SK-N-MC (cell line): ENCODE data around the gene RAB39B.

Experiments
- EZH2 ChIP-seq: fragments of 200-600 bp; sonication (generic); IDR thresholded peaks from one replicate; pipeline ENCODE4 v1.6.1; 2017; ENCODE audit warnings: antibody characterized with exemption
- FOXP2 ChIP-seq: optimal IDR thresholded peaks from 2 replicates; pipeline ENCODE3; 2011; ENCODE audit warnings: mild to moderate bottlenecking, moderate library complexity; ENCODE audit not compliant: insufficient read depth; ENCODE audit errors: extremely low read length, control extremely low read depth
- POLR2AphosphoS5 ChIP-seq: IDR thresholded peaks from 2 replicates; pipeline ENCODE4 v1.6.1; 2012; ENCODE audit warnings: mild to moderate bottlenecking, low read depth, low read length, borderline replicate concordance

GRCh38 chrX:155313766-155314165 lies 49.5 kb upstream of the RAB39B start:
- TF ChIP-seq EZH2 (no peak), POLR2AphosphoS5 (no peak), FOXP2 (no peak)
